GM19452 (cell line): Measurements from ENCODE around the gene NLRC4.
"Not testable (repeated sequence)": the region's sequence is repeated elsewhere in the genome, so short reads cannot be mapped to it uniquely, and the experiment has no call there.

Experiments used
- ATAC-seq: cut with Tn5 transposase; IDR thresholded peaks from one replicate; pipeline ENCODE4 v1.9.1; 2021; ENCODE audit not compliant: unreplicated experiment

NLRC4 gene

GRCh38 chr2:32246911-32247310, 17.8 kb downstream of the NLRC4 start:
- ATAC-seq: no peak

GRCh38 chr2:32242331-32242730, 22.4 kb downstream of the NLRC4 start:
- no peak for ATAC-seq

- ATAC-seq: no peak
Measured at GRCh38 chr2:32237996-32238395, 26.7 kb downstream of the NLRC4 start.

- ATAC-seq: no peak
Measured at GRCh38 chr2:32237488-32237887, 27.2 kb downstream of the NLRC4 start.

GRCh38 chr2:32235315-32235714, 29.4 kb downstream of the NLRC4 start:
- ATAC-seq: no peak

GRCh38 chr2:32231959-32232358, 32.7 kb downstream of the NLRC4 start:
- ATAC-seq: no peak

- no peak for ATAC-seq
Measured at GRCh38 chr2:32229635-32230034, 35.1 kb downstream of the NLRC4 start.

GRCh38 chr2:32228181-32228580, 36.5 kb downstream of the NLRC4 start:
- no peak for ATAC-seq

- ATAC-seq: no peak
Measured at GRCh38 chr2:32227492-32227891, 37.2 kb downstream of the NLRC4 start.

GRCh38 chr2:32222966-32223365, 41.7 kb downstream of the NLRC4 start:
- ATAC-seq: no peak

GRCh38 chr2:32220445-32220844, 44.2 kb downstream of the NLRC4 start:
- ATAC-seq: no peak

GRCh38 chr2:32212295-32212694, 52.4 kb downstream of the NLRC4 start:
- no peak for ATAC-seq

- no peak for ATAC-seq
Measured at GRCh38 chr2:32210767-32211408, 53.8 kb downstream of the NLRC4 start.

GRCh38 chr2:32203428-32203827, 61.3 kb downstream of the NLRC4 start:
- ATAC-seq: not testable (repeated sequence)

- ATAC-seq: no peak
Measured at GRCh38 chr2:32200814-32201213, 63.9 kb downstream of the NLRC4 start.

GRCh38 chr2:32192418-32192817, 72.3 kb downstream of the NLRC4 start:
- ATAC-seq: no peak

GRCh38 chr2:32189011-32189410, 75.7 kb downstream of the NLRC4 start:
- ATAC-seq: no peak

- ATAC-seq: no peak
Measured at GRCh38 chr2:32182667-32183066, 82.0 kb downstream of the NLRC4 start.
